Smooth muscle cell (in vitro differentiated cells): ENCODE measurements around the gene EEFSEC. TPM values are rescaled to one million over a fixed set of nuclear protein-coding genes. Genes with fewer than 3 reads are reported as not detected.

Experiments used
- DNase-seq: peaks from one replicate; lab custom pipeline; 2025; ENCODE audit not compliant: unreplicated experiment; lab: John Stamatoyannopoulos, UW
- H2AFZ ChIP-seq: fragments of 200-600 bp; sonication (generic); 2 replicates; pipeline ENCODE4 v1.6.0; 2016; ENCODE audit warnings: antibody characterized with exemption, low read depth, mild to moderate bottlenecking
- H3F3A ChIP-seq: fragments of 200-600 bp; sonication (generic); 2 replicates; pipeline ENCODE4 v1.6.0; 2017; ENCODE audit warnings: antibody characterized with exemption, low read depth
- H3K27ac ChIP-seq: fragments of 200-600 bp; sonication (generic); 2 replicates; pipeline ENCODE4 v1.5.1; 2016; ENCODE audit warnings: low read depth, mild to moderate bottlenecking
- H3K27me3 ChIP-seq: fragments of 200-600 bp; sonication (generic); 2 replicates; pipeline ENCODE4 v1.6.1; 2016; ENCODE audit warnings: low read depth, mild to moderate bottlenecking
- H3K36me3 ChIP-seq: fragments of 200-600 bp; sonication (generic); 2 replicates; pipeline ENCODE4 v1.5.1; 2016; ENCODE audit warnings: low read depth
- H3K4me1 ChIP-seq: fragments of 200-600 bp; sonication (generic); 2 replicates; pipeline ENCODE4 v1.5.1; 2016; ENCODE audit warnings: low read depth
- H3K4me2 ChIP-seq: fragments of 200-600 bp; sonication (generic); 2 replicates; pipeline ENCODE4 v1.6.0; 2016; ENCODE audit warnings: mild to moderate bottlenecking
- H3K4me3 ChIP-seq: fragments of 200-600 bp; sonication (generic); 2 replicates; pipeline ENCODE4 v1.5.1; 2016; ENCODE audit warnings: mild to moderate bottlenecking
- H3K79me2 ChIP-seq: fragments of 200-600 bp; sonication (generic); 2 replicates; pipeline ENCODE4 v1.6.0; 2016; ENCODE audit warnings: low read depth, mild to moderate bottlenecking
- H3K9ac ChIP-seq: fragments of 200-600 bp; sonication (generic); 2 replicates; pipeline ENCODE4 v1.6.0; 2016; ENCODE audit warnings: low read depth
- H3K9me3 ChIP-seq: fragments of 200-600 bp; sonication (generic); replicated peaks from 2 replicates; pipeline ENCODE4 v1.5.1; 2016; ENCODE audit warnings: low read depth
- H4K20me1 ChIP-seq: fragments of 200-600 bp; sonication (generic); 2 replicates; pipeline ENCODE4 v1.6.0; 2016; ENCODE audit warnings: low read depth
- WGBS: methylation state at CpG from one replicate; pipeline ENCODE4 v1.1.7; 2016; ENCODE audit warnings: low lambda C conversion rate; 5-methylcytosine and 5-hydroxymethylcytosine counted together
- polyA plus RNA-seq: library from polyadenylated mRNA; unstranded; fragments of >200 nt; fragmentation: Nextera tagmentation; extraction: Ambion mirVana; gene quantifications from 2 replicates; pipeline ENCODE4 v1.2.1, GENCODE V29; 2016
- total RNA-seq: library from RNA; depleted of rRNA; stranded (reverse); fragments of >200 nt; gene quantifications from 2 replicates; pipeline ENCODE4 v1.2.3, GENCODE V29; 2014
- TF ChIP-seq, protein P1 (sequence below): fragments of 200-600 bp; sonication (generic); IDR thresholded peaks from 2 replicates; pipeline ENCODE4 v1.5.1; 2017; ENCODE audit warnings: borderline replicate concordance, mild to moderate bottlenecking, antibody characterized with exemption; ENCODE audit not compliant: insufficient read depth, poor library complexity, severe bottlenecking

The EEFSEC gene
- total and polyA plus RNA-seq, 2 experiments from 2014 or later: 12.4 to 17.1 TPM

DNA sequence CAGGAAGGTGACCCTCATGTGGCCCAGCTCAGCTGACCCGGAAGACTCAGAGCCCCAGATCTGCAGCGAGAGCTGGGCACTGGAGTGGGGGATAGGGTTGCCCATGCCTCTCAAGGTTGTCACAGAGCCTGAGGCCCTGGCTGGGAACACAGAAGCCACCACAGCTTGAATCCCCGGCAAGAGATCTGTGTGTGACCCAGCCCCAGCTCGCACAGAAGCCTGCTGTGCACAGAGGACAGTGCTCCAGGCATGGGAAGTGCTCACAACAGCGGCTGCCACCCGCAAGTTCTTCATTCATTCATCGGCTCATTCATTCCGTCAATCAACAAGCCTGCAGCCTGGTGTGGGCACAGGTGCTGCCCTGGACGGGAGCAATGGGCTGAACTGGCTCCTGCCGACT lies 277.0 kb downstream of the EEFSEC start:
- WGBS: 84% methylated on average over 10 of the region's 10 CpGs
- Histone ChIP-seq H3K4me1 (peaks cover 7% of the 10 kb centered on the region), H3K4me2 (no peak overlapping the region), H3K27me3 (peaks cover 38% of the 10 kb centered on the region), H3K36me3 (no peaks in the 10 kb centered on the region), H3K9ac (no peak overlapping the region), H2AFZ (no peak overlapping the region), H3K27ac (no peak overlapping the region), H4K20me1 (no peaks in the 10 kb centered on the region), H3K79me2 (no peaks in the 10 kb centered on the region), H3K4me3 (no peak overlapping the region), H3K9me3 (no peaks in the 10 kb centered on the region), H3F3A (peaks cover 4% of the 10 kb centered on the region)
- DNase-seq: no peak
- TF ChIP-seq, protein P1, sequence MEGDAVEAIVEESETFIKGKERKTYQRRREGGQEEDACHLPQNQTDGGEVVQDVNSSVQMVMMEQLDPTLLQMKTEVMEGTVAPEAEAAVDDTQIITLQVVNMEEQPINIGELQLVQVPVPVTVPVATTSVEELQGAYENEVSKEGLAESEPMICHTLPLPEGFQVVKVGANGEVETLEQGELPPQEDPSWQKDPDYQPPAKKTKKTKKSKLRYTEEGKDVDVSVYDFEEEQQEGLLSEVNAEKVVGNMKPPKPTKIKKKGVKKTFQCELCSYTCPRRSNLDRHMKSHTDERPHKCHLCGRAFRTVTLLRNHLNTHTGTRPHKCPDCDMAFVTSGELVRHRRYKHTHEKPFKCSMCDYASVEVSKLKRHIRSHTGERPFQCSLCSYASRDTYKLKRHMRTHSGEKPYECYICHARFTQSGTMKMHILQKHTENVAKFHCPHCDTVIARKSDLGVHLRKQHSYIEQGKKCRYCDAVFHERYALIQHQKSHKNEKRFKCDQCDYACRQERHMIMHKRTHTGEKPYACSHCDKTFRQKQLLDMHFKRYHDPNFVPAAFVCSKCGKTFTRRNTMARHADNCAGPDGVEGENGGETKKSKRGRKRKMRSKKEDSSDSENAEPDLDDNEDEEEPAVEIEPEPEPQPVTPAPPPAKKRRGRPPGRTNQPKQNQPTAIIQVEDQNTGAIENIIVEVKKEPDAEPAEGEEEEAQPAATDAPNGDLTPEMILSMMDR: no peak

DNA sequence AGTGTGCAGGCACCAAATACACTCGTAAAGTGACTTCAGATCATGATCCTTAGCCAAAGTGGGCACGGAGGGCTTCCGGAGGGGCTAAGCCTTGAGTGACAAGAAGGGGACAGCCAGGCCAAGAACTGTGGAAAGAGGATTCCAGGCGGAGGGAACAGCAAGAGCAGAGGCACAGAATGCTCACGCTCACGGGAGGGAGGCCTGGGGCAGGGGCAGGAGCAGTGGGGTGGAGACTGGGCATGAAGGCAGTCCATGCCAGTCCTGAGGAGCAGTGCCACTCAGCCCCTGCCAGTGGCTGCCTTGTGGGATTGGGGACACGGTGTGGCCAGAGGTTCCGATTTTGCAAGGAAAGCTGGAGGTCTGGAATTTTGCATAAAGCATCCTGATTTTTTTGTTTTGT lies 277.4 kb downstream of the EEFSEC start:
- Histone ChIP-seq H3K36me3 (no peaks in the 10 kb centered on the region), H3K4me3 (no peak overlapping the region), H3K27me3 (peaks cover 38% of the 10 kb centered on the region), H2AFZ (no peak overlapping the region), H3K4me1 (peaks cover 7% of the 10 kb centered on the region), H3F3A (peaks cover 4% of the 10 kb centered on the region), H3K27ac (no peak overlapping the region), H3K9ac (no peak overlapping the region), H3K79me2 (no peaks in the 10 kb centered on the region), H4K20me1 (no peaks in the 10 kb centered on the region), H3K9me3 (no peaks in the 10 kb centered on the region), H3K4me2 (no peak overlapping the region)
- DNase-seq: no peak
- WGBS: 64% methylated on average over 8 of the region's 8 CpGs
- TF ChIP-seq, protein P1: no peak

DNA sequence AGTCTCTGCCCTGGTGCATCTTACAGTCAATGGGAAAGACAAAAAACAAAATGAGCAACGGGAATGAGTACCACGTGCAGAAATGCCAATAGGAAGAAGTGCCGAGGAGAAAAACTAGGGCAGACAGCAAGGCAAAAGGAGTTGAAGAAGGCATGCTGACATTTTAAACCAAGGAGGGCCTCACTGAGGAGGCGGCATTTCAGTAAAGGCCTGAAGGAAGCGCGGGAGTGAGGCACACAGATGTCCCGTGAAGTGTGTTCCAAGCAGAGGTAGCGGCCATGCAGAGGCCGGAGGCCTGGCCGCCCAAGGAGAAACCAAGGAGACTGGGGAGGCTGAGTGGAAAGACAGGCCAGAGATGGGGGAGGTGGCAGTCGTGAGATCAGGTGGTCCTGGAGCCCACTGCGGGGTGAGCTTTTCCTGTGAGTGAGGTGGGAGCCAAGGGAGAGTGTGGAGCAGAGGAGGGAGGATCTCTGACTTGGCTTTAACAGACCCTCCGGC lies 278.6 kb downstream of the EEFSEC start:
- no peak overlapping the region for H3K9ac ChIP-seq
- WGBS: 62% methylated on average over 13 of the region's 13 CpGs

More for the DNA sequence above, 278.6 kb downstream of the EEFSEC start:
- Histone ChIP-seq H3K36me3 (no peaks in the 10 kb centered on the region), H3K4me1 (peaks cover 4% of the 10 kb centered on the region), H2AFZ (no peak overlapping the region), H3K4me3 (no peak overlapping the region), H3K79me2 (no peaks in the 10 kb centered on the region), H3K27ac (no peak overlapping the region), H4K20me1 (no peaks in the 10 kb centered on the region), H3F3A (peaks cover 4% of the 10 kb centered on the region), H3K4me2 (peak overlapping the region; percentile 90), H3K27me3 (peaks cover 38% of the 10 kb centered on the region), H3K9me3 (no peaks in the 10 kb centered on the region)
- no peak for DNase-seq
- TF ChIP-seq, protein P1: no peak
